ENCODE results near the gene PCGF3. TPM values are rescaled to one million over a fixed set of nuclear protein-coding genes. Genes with fewer than 3 reads are reported as not detected.

The PCGF3 gene
- polyA plus RNA-seq, 4 donors = 27.3 to 71.6 (median 55.3) TPM

- no peaks in the 10 kb centered on the region for H3K4me1 ChIP-seq (ENCODE audit: control insufficient read depth in 3 of 3, insufficient read depth in 2 of 3, low read depth in 1 of 3, low read length in 2 of 3)
- WGBS, 3 donors = 84 to 94% (median 92%) methylated on average over 10 of the region's 10 CpGs
- H3K27me3 ChIP-seq (ENCODE audit: control insufficient read depth in 3 of 3, insufficient read depth in 3 of 3, low read length in 3 of 3) = peaks cover 0 to 2% (median 0%) of the 10 kb centered on the region in 3 donors
- DNase-seq (no peak), FAIRE-seq (no peak)
- H3K36me3 ChIP-seq (ENCODE audit: control insufficient read depth in 3 of 3, insufficient read depth in 2 of 3, low read depth in 1 of 3, low read length in 3 of 3) = peaks cover 0 to 4% (median 0%) of the 10 kb centered on the region in 3 donors
- H3K4me3 ChIP-seq (ENCODE audit: low read depth in 1 of 3, low read length in 3 of 3) = no peak overlapping the region
- H3K27ac ChIP-seq (ENCODE audit: low read depth in 1 of 3, low read length in 2 of 3) = no peak overlapping the region
- no peaks in the 10 kb centered on the region for H3K9me3 ChIP-seq (ENCODE audit: control insufficient read depth in 2 of 2, insufficient read depth in 1 of 2, low read depth in 1 of 2, low read length in 1 of 2)
These were observed 45.2 kb upstream of the PCGF3 start for GRCh38 chr4:660401-660800.

DNA sequence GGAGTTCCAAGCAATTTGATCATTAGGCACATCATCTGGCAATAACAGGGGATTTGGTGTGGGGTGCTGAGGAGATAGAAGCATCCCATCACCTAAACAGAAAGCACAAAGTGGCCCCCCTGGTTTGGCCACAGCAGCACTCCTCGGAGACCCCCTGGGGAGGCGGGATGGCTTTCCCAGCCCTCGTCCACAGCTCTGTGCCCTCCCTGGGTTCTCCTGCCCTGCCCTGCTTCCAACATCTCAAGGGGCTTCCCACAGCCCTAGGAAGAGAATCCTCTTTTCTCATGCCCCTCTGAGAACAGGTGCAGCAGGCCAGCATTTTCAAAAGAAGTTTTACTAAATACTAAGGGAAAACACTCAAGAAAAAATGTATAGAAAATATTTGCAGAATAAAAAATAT, 44.4 kb upstream of the PCGF3 start:
- WGBS, 3 donors = 89 to 93% (median 90%) methylated on average over 3 of the region's 3 CpGs
- FAIRE-seq (no peak), DNase-seq (no peak)
- Histone ChIP-seq H3K4me1 (ENCODE audit: control insufficient read depth in 3 of 3, insufficient read depth in 2 of 3, low read depth in 1 of 3, low read length in 2 of 3) (no peaks in the 10 kb centered on the region), H3K36me3 (ENCODE audit: control insufficient read depth in 3 of 3, insufficient read depth in 2 of 3, low read depth in 1 of 3, low read length in 3 of 3) (peaks cover 0 to 4% (median 0%) of the 10 kb centered on the region in 3 donors), H3K27ac (ENCODE audit: low read depth in 1 of 3, low read length in 2 of 3) (no peak overlapping the region), H3K27me3 (ENCODE audit: control insufficient read depth in 3 of 3, insufficient read depth in 3 of 3, low read length in 3 of 3) (peaks cover 0 to 2% (median 0%) of the 10 kb centered on the region in 3 donors), H3K9me3 (ENCODE audit: control insufficient read depth in 2 of 2, insufficient read depth in 1 of 2, low read depth in 1 of 2, low read length in 1 of 2) (no peaks in the 10 kb centered on the region), H3K4me3 (ENCODE audit: low read depth in 1 of 3, low read length in 3 of 3) (no peak overlapping the region)

- Histone ChIP-seq H3K9me3 (ENCODE audit: control insufficient read depth in 2 of 2, insufficient read depth in 1 of 2, low read depth in 1 of 2, low read length in 1 of 2) (no peaks in the 10 kb centered on the region), H3K4me1 (ENCODE audit: control insufficient read depth in 3 of 3, insufficient read depth in 2 of 3, low read depth in 1 of 3, low read length in 2 of 3) (no peaks in the 10 kb centered on the region), H3K4me3 (ENCODE audit: low read depth in 1 of 3, low read length in 3 of 3) (no peak overlapping the region), H3K36me3 (ENCODE audit: control insufficient read depth in 3 of 3, insufficient read depth in 2 of 3, low read depth in 1 of 3, low read length in 3 of 3) (peaks cover 0 to 7% (median 0%) of the 10 kb centered on the region in 3 donors), H3K27ac (ENCODE audit: low read depth in 1 of 3, low read length in 2 of 3) (no peak overlapping the region), H3K27me3 (ENCODE audit: control insufficient read depth in 3 of 3, insufficient read depth in 3 of 3, low read length in 3 of 3) (no peaks in the 10 kb centered on the region)
- WGBS, 3 donors = 94 to 97% (median 97%) methylated on average over 40 to 42 of the region's 42 CpGs
- FAIRE-seq (no peak), DNase-seq (no peak)
These were observed 43.5 kb upstream of the PCGF3 start for GRCh38 chr4:661881-662761.

DNA sequence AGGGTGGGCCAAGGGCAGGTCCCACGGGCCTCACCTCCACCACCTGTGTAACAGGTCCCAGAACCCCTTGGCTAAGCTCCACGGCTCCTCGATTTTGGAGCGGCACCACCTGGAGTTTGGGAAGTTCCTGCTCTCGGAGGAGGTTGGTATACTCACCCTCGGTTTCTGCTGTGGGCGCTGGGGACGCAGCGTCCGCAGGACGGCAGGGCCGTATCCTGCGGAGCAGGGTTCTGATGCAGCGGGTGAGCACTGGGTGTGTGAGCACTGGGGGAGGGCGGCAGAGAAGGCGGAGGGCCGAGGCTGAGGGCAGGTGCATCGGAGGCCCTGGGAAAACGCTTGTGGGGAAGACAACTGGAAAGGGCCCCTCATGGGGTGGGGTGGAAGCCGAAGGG, 42.6 kb upstream of the PCGF3 start:
- Histone ChIP-seq H3K27ac (ENCODE audit: low read depth in 1 of 3, low read length in 2 of 3) (no peak overlapping the region), H3K4me1 (ENCODE audit: control insufficient read depth in 3 of 3, insufficient read depth in 2 of 3, low read depth in 1 of 3, low read length in 2 of 3) (no peaks in the 10 kb centered on the region), H3K27me3 (ENCODE audit: control insufficient read depth in 3 of 3, insufficient read depth in 3 of 3, low read length in 3 of 3) (no peaks in the 10 kb centered on the region), H3K4me3 (ENCODE audit: low read depth in 1 of 3, low read length in 3 of 3) (peak overlapping the region; percentile 56 to 69 (median 67)), H3K9me3 (ENCODE audit: control insufficient read depth in 2 of 2, insufficient read depth in 1 of 2, low read depth in 1 of 2, low read length in 1 of 2) (no peaks in the 10 kb centered on the region), H3K36me3 (ENCODE audit: control insufficient read depth in 3 of 3, insufficient read depth in 2 of 3, low read depth in 1 of 3, low read length in 3 of 3) (peaks cover 0 to 7% (median 0%) of the 10 kb centered on the region in 3 donors)
- no peak for FAIRE-seq
- 36 to 43% (median 41%) methylated on average over 20 of the region's 20 CpGs for WGBS, 3 donors
- no peak for DNase-seq

DNA sequence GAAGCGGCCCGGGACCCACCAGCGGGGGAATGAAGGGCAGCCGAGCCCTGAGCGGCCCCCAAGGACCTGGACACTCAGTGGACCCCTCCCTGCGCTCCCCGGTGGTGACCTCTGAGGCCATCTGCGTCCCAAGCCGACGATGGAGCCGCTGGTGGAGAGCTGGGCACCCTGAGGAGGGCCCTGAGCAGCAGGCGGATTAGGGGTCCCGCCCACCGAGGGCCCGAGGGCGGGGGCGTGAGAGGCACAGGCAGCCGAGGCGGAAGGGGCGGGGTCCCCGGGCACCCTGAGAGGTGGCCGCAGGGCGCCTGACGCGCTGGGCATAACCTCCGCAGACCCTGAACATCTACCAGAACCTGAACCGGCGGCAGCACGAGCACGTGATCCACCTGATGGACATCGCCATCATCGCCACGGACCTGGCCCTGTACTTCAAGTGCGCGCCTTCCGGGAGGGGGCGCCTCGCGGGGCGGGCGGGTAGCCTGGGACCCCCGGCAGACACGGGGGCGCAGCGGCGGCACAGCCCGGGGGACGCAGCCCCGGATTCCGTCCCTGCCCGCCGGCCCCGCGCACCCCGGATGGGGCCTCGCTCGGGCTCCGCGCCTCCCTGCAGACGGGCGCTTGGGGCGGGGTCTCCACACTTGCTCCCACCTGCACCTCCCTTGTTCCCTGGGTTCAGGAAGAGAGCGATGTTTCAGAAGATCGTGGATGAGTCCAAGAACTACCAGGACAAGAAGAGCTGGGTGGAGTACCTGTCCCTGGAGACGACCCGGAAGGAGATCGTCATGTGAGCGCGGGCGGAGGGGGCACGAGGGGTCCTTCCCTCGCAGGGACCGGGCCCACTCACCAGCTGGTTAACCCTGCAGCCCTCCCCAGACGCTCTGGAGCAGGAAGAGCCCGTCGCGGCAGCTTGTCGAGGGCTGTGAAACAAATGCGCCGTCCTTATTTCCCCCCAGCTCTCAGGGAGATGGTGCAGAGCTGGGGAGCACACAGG, 41.9 kb upstream of the PCGF3 start:
- Histone ChIP-seq H3K4me1 (ENCODE audit: control insufficient read depth in 3 of 3, insufficient read depth in 2 of 3, low read depth in 1 of 3, low read length in 2 of 3) (no peaks in the 10 kb centered on the region), H3K27me3 (ENCODE audit: control insufficient read depth in 3 of 3, insufficient read depth in 3 of 3, low read length in 3 of 3) (no peaks in the 10 kb centered on the region), H3K36me3 (ENCODE audit: control insufficient read depth in 3 of 3, insufficient read depth in 2 of 3, low read depth in 1 of 3, low read length in 3 of 3) (peaks cover 0 to 7% (median 0%) of the 10 kb centered on the region in 3 donors), H3K27ac (ENCODE audit: low read depth in 1 of 3, low read length in 2 of 3) (peak overlapping the region in 1 of 3 donors; percentile 68), H3K4me3 (ENCODE audit: low read depth in 1 of 3, low read length in 3 of 3) (peak overlapping the region; percentile 56 to 69 (median 67)), H3K9me3 (ENCODE audit: control insufficient read depth in 2 of 2, insufficient read depth in 1 of 2, low read depth in 1 of 2, low read length in 1 of 2) (no peaks in the 10 kb centered on the region)
- no peak for FAIRE-seq
- WGBS, 3 donors = 2 to 7% (median 5%) methylated on average over 44 to 80 of the region's 80 CpGs
- peak in 1 of 2 donors; percentile 81 for DNase-seq

- FAIRE-seq (no peak), DNase-seq (no peak)
- no peak overlapping the region for H3K4me3 ChIP-seq (ENCODE audit: low read depth in 1 of 3, low read length in 3 of 3)
- H3K9me3 ChIP-seq (ENCODE audit: control insufficient read depth in 2 of 2, insufficient read depth in 1 of 2, low read depth in 1 of 2, low read length in 1 of 2) = no peaks in the 10 kb centered on the region
- H3K36me3 ChIP-seq (ENCODE audit: control insufficient read depth in 3 of 3, insufficient read depth in 2 of 3, low read depth in 1 of 3, low read length in 3 of 3) = peaks cover 0 to 6% (median 0%) of the 10 kb centered on the region in 3 donors
- H3K27me3 ChIP-seq (ENCODE audit: control insufficient read depth in 3 of 3, insufficient read depth in 3 of 3, low read length in 3 of 3) = no peaks in the 10 kb centered on the region
- WGBS, 3 donors = 95 to 97% (median 96%) methylated on average over 21 to 24 of the region's 24 CpGs
- no peak overlapping the region for H3K27ac ChIP-seq (ENCODE audit: low read depth in 1 of 3, low read length in 2 of 3)
- no peaks in the 10 kb centered on the region for H3K4me1 ChIP-seq (ENCODE audit: control insufficient read depth in 3 of 3, insufficient read depth in 2 of 3, low read depth in 1 of 3, low read length in 2 of 3)
These were observed 40.9 kb upstream of the PCGF3 start for GRCh38 chr4:664713-665231.

DNA sequence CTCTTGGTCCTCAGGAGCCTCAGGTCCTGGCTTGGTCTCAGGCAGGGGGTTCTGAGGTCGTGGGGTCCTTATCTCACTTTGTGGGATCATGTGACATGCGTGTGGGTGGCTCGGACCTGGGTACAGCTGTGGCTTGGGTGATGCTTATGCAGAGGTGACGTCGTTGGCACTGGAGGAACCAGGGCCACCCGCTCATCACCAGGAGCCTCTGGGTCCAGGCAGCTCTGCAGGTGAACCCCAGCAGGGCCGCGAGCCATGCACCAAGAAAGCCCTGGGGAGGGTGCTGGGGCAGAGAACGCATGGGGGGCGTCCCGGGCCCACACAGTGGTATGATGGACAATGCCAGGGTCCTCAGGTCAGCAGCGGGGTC, 40.3 kb upstream of the PCGF3 start:
- H3K4me3 ChIP-seq (ENCODE audit: low read depth in 1 of 3, low read length in 3 of 3) = no peak overlapping the region
- H3K9me3 ChIP-seq (ENCODE audit: control insufficient read depth in 2 of 2, insufficient read depth in 1 of 2, low read depth in 1 of 2, low read length in 1 of 2) = no peaks in the 10 kb centered on the region
- no peak overlapping the region for H3K27ac ChIP-seq (ENCODE audit: low read depth in 1 of 3, low read length in 2 of 3)
- 70 to 86% (median 78%) methylated on average over 11 to 12 of the region's 12 CpGs for WGBS, 3 donors
- no peak for FAIRE-seq
- no peaks in the 10 kb centered on the region for H3K4me1 ChIP-seq (ENCODE audit: control insufficient read depth in 3 of 3, insufficient read depth in 2 of 3, low read depth in 1 of 3, low read length in 2 of 3)
- no peak for DNase-seq
- H3K27me3 ChIP-seq (ENCODE audit: control insufficient read depth in 3 of 3, insufficient read depth in 3 of 3, low read length in 3 of 3) = no peaks in the 10 kb centered on the region
- H3K36me3 ChIP-seq (ENCODE audit: control insufficient read depth in 3 of 3, insufficient read depth in 2 of 3, low read depth in 1 of 3, low read length in 3 of 3) = peaks cover 0 to 4% (median 0%) of the 10 kb centered on the region in 3 donors

Measured in small intestine (tissue), 7 donors.